Naive thymus-derived CD4-positive, alpha-beta T cell (primary cell): ENCODE data around the gene TCOF1. TPM values are rescaled to one million over a fixed set of nuclear protein-coding genes. Genes with fewer than 3 reads are reported as not detected.

Source experiments
- ATAC-seq: fragments of 150-1000 bp; cut with Tn5 transposase; 2 replicates; pipeline ENCODE4 v1.10.0; 2021; ENCODE audit warnings: mild to moderate bottlenecking, moderate library complexity
- CTCF ChIA-PET: fragments of 350-600 bp; sonication (Branson Sonifier 250); formaldehyde crosslinking; loops from one replicate; lab custom pipeline; 2021; ENCODE audit warnings: antibody characterized with exemption; lab: Charles Lee
- POLR2A ChIA-PET: fragments of 350-600 bp; sonication (Branson Sonifier 250); formaldehyde crosslinking; loops from one replicate; lab custom pipeline; 2021; ENCODE audit warnings: antibody characterized with exemption, inconsistent platforms; lab: Charles Lee
- DNase-seq, 9 donors: peaks; one replicate each; pipeline versions ENCODE4 v3.0.0 to v3.0.0-alpha.2; 2020 to 2022; ENCODE audit warnings: mixed read lengths in 1 of 9
- H3K27ac ChIP-seq: one replicate; pipeline ENCODE4 v1.7.0; 2013; ENCODE audit warnings: mild to moderate bottlenecking, low read depth, low read length, moderate library complexity
- H3K27me3 ChIP-seq, 2 donors: one replicate each; pipeline ENCODE4 v1.7.0; 2013; ENCODE audit warnings: low read length in 2 of 2, mild to moderate bottlenecking in 2 of 2, moderate library complexity in 2 of 2; ENCODE audit not compliant: control insufficient read depth in 2 of 2, insufficient read depth in 2 of 2
- H3K36me3 ChIP-seq, 3 experiments: 1 replicate in 2 of 3; 2 replicates in 1 of 3; pipeline ENCODE4 v1.7.0; 2013; ENCODE audit warnings: low read length in 3 of 3, mild to moderate bottlenecking in 3 of 3, moderate library complexity in 1 of 3; ENCODE audit not compliant: insufficient read depth in 3 of 3, control insufficient read depth in 2 of 3
- H3K4me1 ChIP-seq, 2 donors: one replicate each; pipeline ENCODE4 v1.7.0; 2013; ENCODE audit warnings: low read length in 2 of 2, mild to moderate bottlenecking in 2 of 2, moderate library complexity in 1 of 2; ENCODE audit not compliant: control insufficient read depth in 2 of 2, insufficient read depth in 2 of 2
- H3K4me3 ChIP-seq: 2 replicates; pipeline ENCODE4 v1.7.0; 2013; ENCODE audit warnings: mild to moderate bottlenecking, low read length
- H3K9me3 ChIP-seq, 3 experiments: 1 replicate in 2 of 3; 2 replicates in 1 of 3; pipeline ENCODE4 v1.7.0; 2013; ENCODE audit warnings: low read length in 3 of 3; ENCODE audit not compliant: control insufficient read depth in 2 of 3
- H3K27ac Mint-ChIP-seq, 9 donors: one replicate each; pipeline ENCODE4 v1.8.0; 2020 to 2022; ENCODE audit warnings: mixed read lengths in 9 of 9, mild to moderate bottlenecking in 8 of 9, moderate library complexity in 5 of 9, inconsistent platforms in 2 of 9
- H3K27me3 Mint-ChIP-seq, 5 donors: one replicate each; pipeline ENCODE4 v1.8.0; 2021 to 2022; ENCODE audit warnings: mixed read lengths in 5 of 5, mild to moderate bottlenecking in 1 of 5
- H3K36me3 Mint-ChIP-seq, 5 donors: one replicate each; pipeline ENCODE4 v1.8.0; 2020 to 2022; ENCODE audit warnings: mixed read lengths in 5 of 5, mild to moderate bottlenecking in 3 of 5, inconsistent platforms in 1 of 5
- H3K4me1 Mint-ChIP-seq, 7 donors: one replicate each; pipeline ENCODE4 v1.8.0; 2020 to 2022; ENCODE audit warnings: mixed read lengths in 7 of 7, mild to moderate bottlenecking in 3 of 7, inconsistent platforms in 1 of 7
- H3K4me3 Mint-ChIP-seq, 10 donors: one replicate each; pipeline ENCODE4 v1.8.0; 2020 to 2022; ENCODE audit warnings: mild to moderate bottlenecking in 10 of 10, mixed read lengths in 10 of 10, moderate library complexity in 6 of 10, inconsistent platforms in 2 of 10
- H3K9me3 Mint-ChIP-seq, 11 donors: one replicate each; pipeline ENCODE4 v1.8.0; 2020 to 2022; ENCODE audit warnings: mixed read lengths in 11 of 11, mild to moderate bottlenecking in 4 of 11, inconsistent platforms in 1 of 11, moderate library complexity in 1 of 11
- intact Hi-C, 2 donors: fragments of 100-400 bp; cut with micrococcal nuclease; formaldehyde crosslinking; loops; one replicate each; pipeline ENCODE4 v1.15.1; 2023
- polyA plus RNA-seq, 2 donors: library from polyadenylated mRNA; unstranded; fragments of 300-500 nt; fragmentation: Illumina TruSeq; gene quantifications; one replicate each; pipeline ENCODE4 v1.2.3, GENCODE V29; 2021
- total RNA-seq, 6 experiments: library from RNA in 5 of 6; stranded (reverse) in 5 of 6; gene quantifications; 1 replicate in 5 of 6; 2 replicates in 1 of 6; pipeline ENCODE4 v1.2.3 and lab custom pipeline; 2021 to 2026

TCOF1 gene
- total and polyA plus RNA-seq, 7 experiments from 2014 or later, result 3.9 to 60.0 (median 50.3) TPM

DNA sequence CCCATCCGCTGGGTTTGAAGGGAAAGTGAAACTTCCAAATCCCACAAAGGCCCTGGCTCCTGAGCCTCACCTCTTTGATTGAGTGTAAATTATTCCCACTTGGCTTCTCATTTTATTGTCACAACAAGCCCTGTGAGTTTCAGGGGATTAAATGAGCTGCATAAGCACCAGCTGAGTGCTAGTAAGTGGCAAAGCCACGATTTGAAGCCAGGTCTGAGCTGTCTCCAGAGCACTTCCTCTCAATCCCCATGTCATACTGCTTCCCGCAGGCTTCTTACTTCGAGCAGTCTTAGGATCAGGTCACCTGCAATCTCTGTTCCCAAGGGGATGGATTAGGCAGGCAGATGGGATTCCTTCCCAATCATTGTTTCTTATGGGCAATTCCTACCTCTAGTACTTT, 74.1 kb downstream of the TCOF1 start:
- Histone ChIP-seq H3K27ac (no peak overlapping the region), H3K4me3 (no peak overlapping the region), H3K27me3 (no peaks in the 10 kb centered on the region), H3K36me3 (no peaks in the 10 kb centered on the region), H3K9me3 (no peaks in the 10 kb centered on the region), H3K4me1 (peaks cover 0 to 7% of the 10 kb centered on the region in 2 donors)
- Mint-ChIP-seq H3K27ac (no peak overlapping the region), H3K4me1 (peaks cover 6 to 13% (median 7%) of the 10 kb centered on the region in 7 donors), H3K9me3 (peaks cover 0 to 1% (median 0%) of the 10 kb centered on the region in 11 donors), H3K27me3 (peaks cover 0 to 5% (median 0%) of the 10 kb centered on the region in 5 donors), H3K4me3 (no peak overlapping the region), H3K36me3 (peaks cover 0 to 4% (median 0%) of the 10 kb centered on the region in 5 donors)
- intact Hi-C loops, result loop anchor here in 1 of 2 donors (10.0 kb wide), 1 partner anchor 157 kb away; no protein-coding TSS in a partner anchor
- ChIA-PET CTCF (interaction anchor here (1.1 kb wide), 1 partner anchor 21 kb away, joined by 3 read pairs; no protein-coding TSS in a partner anchor), POLR2A (interaction anchor here (0.6 to 1.0 kb wide), 2 partner anchors 18 to 19 kb away, joined by 3 to 4 read pairs; partner anchors contain the start of gene RPS14)
- no peak for ATAC-seq
- no peak for DNase-seq

DNA sequence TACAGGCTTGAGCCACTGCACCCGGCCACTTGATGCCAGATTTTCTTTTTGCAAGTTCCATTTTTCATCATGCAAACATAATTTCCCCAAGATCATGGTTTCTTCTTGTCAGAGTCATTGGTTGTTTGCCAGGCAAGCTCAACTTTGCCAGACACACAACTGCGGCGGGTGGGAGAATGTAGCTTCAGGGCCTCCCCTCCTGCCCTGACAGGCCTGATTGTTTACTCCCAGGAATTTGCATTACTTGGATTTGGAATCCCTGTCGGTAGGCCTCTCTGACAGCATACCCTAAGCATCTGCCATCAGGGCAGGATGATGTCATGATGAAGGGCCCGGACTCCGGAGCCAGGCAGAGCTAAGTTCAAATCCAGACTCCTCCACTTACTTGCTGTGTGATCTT, 77.0 kb downstream of the TCOF1 start:
- Mint-ChIP-seq H3K9me3 (no peaks in the 10 kb centered on the region), H3K4me1 (peaks cover 6 to 12% (median 7%) of the 10 kb centered on the region in 7 donors), H3K4me3 (no peak overlapping the region), H3K36me3 (peaks cover 0 to 3% (median 0%) of the 10 kb centered on the region in 5 donors), H3K27me3 (no peaks in the 10 kb centered on the region), H3K27ac (no peak overlapping the region)
- no peaks in the 10 kb centered on the region for H3K9me3 ChIP-seq
- H3K4me1 ChIP-seq, result peaks cover 0 to 7% of the 10 kb centered on the region in 2 donors
- DNase-seq, result no peak
- H3K4me3 ChIP-seq, result no peak overlapping the region
- H3K36me3 ChIP-seq, result no peaks in the 10 kb centered on the region
- CTCF ChIA-PET, result interaction anchor here (0.9 to 1.4 kb wide), 3 partner anchors 9 to 85 kb away, joined by 3 to 7 read pairs (median 3); no protein-coding TSS in a partner anchor
- no peak overlapping the region for H3K27ac ChIP-seq
- H3K27me3 ChIP-seq, result no peaks in the 10 kb centered on the region
- ATAC-seq, result no peak
- intact Hi-C loops, result loop anchor here in 1 of 2 donors (10.0 kb wide), 1 partner anchor 160 kb away; no protein-coding TSS in a partner anchor
- POLR2A ChIA-PET, result interaction anchor here (0.5 to 0.6 kb wide), 2 partner anchors 44 to 102 kb away, joined by 3 read pairs; no protein-coding TSS in a partner anchor

DNA sequence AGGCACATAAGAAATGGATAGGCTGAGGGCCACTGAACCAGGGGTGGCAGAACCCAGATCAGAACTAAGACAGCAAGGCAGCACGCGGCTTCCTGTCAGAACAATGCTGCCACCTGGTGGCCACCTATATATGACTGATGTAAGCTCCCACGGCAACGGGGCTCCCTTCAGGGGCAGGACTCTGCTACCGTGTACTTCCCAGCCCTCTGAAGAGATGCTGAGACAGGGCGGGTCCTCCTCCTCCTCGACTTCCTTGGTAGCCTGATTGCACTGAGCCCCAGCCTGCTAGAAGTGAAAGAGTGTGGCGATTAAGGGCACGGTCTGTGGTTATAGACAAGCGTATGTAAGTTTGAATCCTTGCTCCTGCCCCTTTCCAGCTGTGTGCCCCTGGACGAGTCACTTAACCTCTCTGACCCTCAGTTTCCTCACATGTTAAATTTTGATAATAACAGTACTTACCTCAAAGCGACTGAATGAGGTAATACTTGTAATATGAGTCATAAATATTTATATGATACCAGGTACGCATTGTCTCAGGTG, 78.7 kb downstream of the TCOF1 start:
- Mint-ChIP-seq H3K27me3 (no peaks in the 10 kb centered on the region), H3K36me3 (peaks cover 0 to 3% (median 0%) of the 10 kb centered on the region in 5 donors), H3K4me1 (peaks cover 6 to 11% (median 7%) of the 10 kb centered on the region in 7 donors), H3K4me3 (peak overlapping the region in 6 of 10 donors; percentile 29 to 61 (median 56)), H3K9me3 (no peaks in the 10 kb centered on the region), H3K27ac (peak overlapping the region; percentile 53 to 94 (median 72))
- H3K4me3 ChIP-seq, result no peak overlapping the region
- H3K27ac ChIP-seq, result peak overlapping the region; percentile 12
- H3K9me3 ChIP-seq, result no peaks in the 10 kb centered on the region
- ChIA-PET POLR2A (interaction anchor here (1.0 to 2.5 kb wide), 3 partner anchors 9 to 24 kb away, joined by 3 to 13 read pairs (median 7); partner anchors contain the start of genes CD74 and RPS14), CTCF (interaction anchor here (0.6 to 2.8 kb wide), 9 partner anchors 9 to 277 kb away, joined by 3 to 17 read pairs (median 5); partner anchors contain the start of genes CD74 and RPS14)
- H3K27me3 ChIP-seq, result no peaks in the 10 kb centered on the region
- peak; percentile 74 to 89 (median 86) for DNase-seq
- intact Hi-C loops, result loop anchor here (1.0 to 10.0 kb wide), 12 partner anchors 13 to 435 kb away; partner anchors contain the start of genes CD74 (in 2 of the 2), RPS14 (in 2 of the 2) and TCOF1 (in 1 of the 2)
- ATAC-seq, result peak; percentile 99
- no peaks in the 10 kb centered on the region for H3K36me3 ChIP-seq
- peaks cover 0 to 7% of the 10 kb centered on the region in 2 donors for H3K4me1 ChIP-seq

DNA sequence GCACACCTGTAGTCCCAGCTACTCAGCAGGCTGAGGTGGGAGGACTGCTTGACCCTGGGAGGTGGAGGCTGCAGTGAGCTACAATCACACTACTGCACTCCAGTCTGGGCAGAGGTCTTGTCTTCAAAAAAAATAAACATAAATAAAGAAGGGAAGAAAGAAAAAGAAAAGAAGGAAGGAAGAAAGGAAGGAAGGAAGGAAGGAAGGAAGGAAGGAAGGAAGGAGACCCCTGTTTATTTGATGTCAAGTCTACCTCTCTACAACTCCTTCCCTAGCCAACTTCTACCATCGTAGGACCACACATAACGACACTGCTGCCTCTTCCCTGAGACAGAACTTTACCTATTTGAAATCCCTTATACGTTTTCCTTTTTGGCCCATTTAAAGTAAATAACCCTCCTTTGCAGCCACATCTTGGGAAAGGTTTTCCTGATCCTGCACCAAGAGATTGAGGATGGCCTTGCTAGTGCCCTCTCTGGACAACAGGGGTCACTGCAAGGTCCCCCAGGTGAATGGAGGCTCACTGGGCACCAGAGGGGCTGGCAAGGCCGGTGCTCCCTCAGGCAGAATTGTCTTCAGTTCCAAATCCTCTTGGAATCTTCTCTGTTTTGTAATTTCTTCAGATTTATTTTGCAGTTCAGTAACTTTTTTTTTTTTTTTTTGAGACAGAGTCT, 81.5 kb downstream of the TCOF1 start:
- ChIA-PET CTCF (interaction anchor here (0.6 to 0.8 kb wide), 3 partner anchors 28 to 371 kb away, joined by 3 to 4 read pairs (median 3); no protein-coding TSS in a partner anchor), POLR2A (interaction anchor here (0.8 kb wide), 1 partner anchor 216 kb away, joined by 3 read pairs; no protein-coding TSS in a partner anchor)
- DNase-seq (no peak), ATAC-seq (no peak)
- H3K36me3 Mint-ChIP-seq, result peaks cover 0 to 11% (median 9%) of the 10 kb centered on the region in 5 donors
- intact Hi-C loops, result loop anchor here in 1 of 2 donors (10.0 kb wide), 1 partner anchor 164 kb away; no protein-coding TSS in a partner anchor
- Histone ChIP-seq H3K27me3 (no peaks in the 10 kb centered on the region), H3K9me3 (no peaks in the 10 kb centered on the region), H3K27ac (no peak overlapping the region), H3K4me1 (peaks cover 0 to 7% of the 10 kb centered on the region in 2 donors), H3K36me3 (peaks cover 3 to 18% (median 6%) of the 10 kb centered on the region in 3 experiments), H3K4me3 (no peak overlapping the region)
- peaks cover 6 to 11% (median 8%) of the 10 kb centered on the region in 7 donors for H3K4me1 Mint-ChIP-seq
- H3K27me3 Mint-ChIP-seq, result no peaks in the 10 kb centered on the region
- no peaks in the 10 kb centered on the region for H3K9me3 Mint-ChIP-seq
- peak overlapping the region in 1 of 9 donors; percentile 21 for H3K27ac Mint-ChIP-seq
- no peak overlapping the region for H3K4me3 Mint-ChIP-seq

DNA sequence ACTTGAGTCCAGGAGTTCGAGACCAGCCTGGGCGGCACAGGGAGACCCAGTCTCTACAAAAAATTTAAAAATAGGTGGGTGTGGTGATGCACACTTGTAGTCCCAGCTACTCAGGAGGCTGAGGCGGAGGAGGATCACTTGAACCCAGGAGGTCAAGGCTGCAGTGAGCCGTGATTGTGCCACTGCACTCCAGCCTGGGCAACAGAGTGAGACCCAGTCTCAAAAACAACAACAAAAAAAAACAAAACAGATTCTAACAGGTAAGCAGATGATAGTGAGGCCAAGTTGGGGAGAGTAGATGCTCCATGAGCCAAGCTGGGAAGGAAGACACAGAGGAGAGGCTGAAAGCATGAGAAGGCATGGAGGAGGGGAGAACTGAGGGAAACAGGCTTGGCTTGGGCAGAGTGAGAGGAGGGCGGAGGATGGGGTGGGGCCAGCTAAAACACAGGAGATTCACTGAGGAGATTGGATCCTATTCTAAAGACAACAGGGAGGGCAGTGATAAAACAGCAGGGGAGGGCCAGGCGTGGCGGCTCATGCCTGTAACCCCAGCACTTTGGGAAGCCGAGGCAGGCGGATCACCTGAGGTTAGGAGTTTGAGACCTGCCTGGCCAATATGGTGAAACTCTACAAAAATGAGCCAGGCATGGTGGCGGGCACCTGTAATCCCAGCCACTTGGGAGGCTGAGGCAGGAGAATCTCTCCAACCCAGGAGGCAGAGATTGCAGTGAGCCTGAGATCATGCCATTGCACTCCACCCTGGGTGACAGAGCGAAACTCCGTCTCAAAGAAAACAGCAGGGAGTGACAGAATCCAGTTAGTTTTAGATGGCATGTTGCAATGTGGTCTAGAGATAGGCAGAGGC, 83.7 kb downstream of the TCOF1 start:
- ATAC-seq (no peak), DNase-seq (no peak)
- Mint-ChIP-seq H3K4me3 (no peak overlapping the region), H3K4me1 (peaks cover 4 to 16% (median 10%) of the 10 kb centered on the region in 7 donors), H3K27ac (peak overlapping the region in 1 of 9 donors; percentile 69), H3K27me3 (no peaks in the 10 kb centered on the region), H3K9me3 (no peaks in the 10 kb centered on the region), H3K36me3 (peaks cover 2 to 22% (median 13%) of the 10 kb centered on the region in 5 donors)
- ChIA-PET CTCF (no interaction called here), POLR2A (interaction anchor here (1.1 to 1.6 kb wide), 2 partner anchors 9 to 10 kb away, joined by 3 to 6 read pairs; partner anchors contain the start of gene RPS14)
- H3K4me3 ChIP-seq, result no peak overlapping the region
- peaks cover 12 to 40% (median 26%) of the 10 kb centered on the region in 3 experiments for H3K36me3 ChIP-seq
- no peaks in the 10 kb centered on the region for H3K9me3 ChIP-seq
- peaks cover 0 to 5% of the 10 kb centered on the region in 2 donors for H3K4me1 ChIP-seq
- intact Hi-C loops, result loop anchor here in 1 of 2 donors (10.0 kb wide), 1 partner anchor 886 kb away; the partner anchor contains the start of gene CSNK1A1
- H3K27me3 ChIP-seq, result no peaks in the 10 kb centered on the region
- no peak overlapping the region for H3K27ac ChIP-seq
